Activated T-cell treated with anti-CD3 and anti-CD28 coated beads, Interleukin-2, amount 50 U/mL, for 4 hours (primary cell): ENCODE measurements around the gene PPP2R5B. TPM values are rescaled to one million over a fixed set of nuclear protein-coding genes. Genes with fewer than 3 reads are reported as not detected.

ENCODE experiments used
- ATAC-seq, 2 donors: fragments of 200-7000 bp; cut with Tn5 transposase; one replicate each; pipeline ENCODE4 v1.10.0; 2021
- DNase-seq: peaks from one replicate; pipeline ENCODE4 v3.0.0-alpha.2; 2020
- H3K27me3 Mint-ChIP-seq: one replicate; pipeline ENCODE4 v1.8.0; 2021; ENCODE audit warnings: low read depth, mixed read lengths
- H3K36me3 Mint-ChIP-seq: one replicate; pipeline ENCODE4 v1.8.0; 2022; ENCODE audit warnings: mixed read lengths; ENCODE audit not compliant: insufficient read depth
- H3K4me1 Mint-ChIP-seq: one replicate; pipeline ENCODE4 v1.8.0; 2021; ENCODE audit warnings: low read depth, mixed read lengths
- H3K4me3 Mint-ChIP-seq: one replicate; pipeline ENCODE4 v1.8.0; 2021; ENCODE audit warnings: mild to moderate bottlenecking, moderate library complexity, mixed read lengths
- H3K9me3 Mint-ChIP-seq: one replicate; pipeline ENCODE4 v1.8.0; 2021; ENCODE audit warnings: mixed read lengths
- total RNA-seq, 3 donors: library from RNA; stranded (reverse); gene quantifications; one replicate each; pipeline ENCODE4 v1.2.1, GENCODE V29; 2021

PPP2R5B gene
- total RNA-seq, 3 donors from 2014 or later, result 6.9 to 8.2 (median 7.9) TPM

- Mint-ChIP-seq H3K27me3 (no peaks in the 10 kb centered on the region), H3K4me3 (no peak overlapping the region), H3K9me3 (no peaks in the 10 kb centered on the region), H3K4me1 (peaks cover 6% of the 10 kb centered on the region), H3K36me3 (peaks cover 20% of the 10 kb centered on the region)
- ATAC-seq, result no peak
- no peak for DNase-seq
These were observed 13.9 kb upstream of the PPP2R5B start for GRCh38 chr11:64910451-64911093.

GRCh38 chr11:64911142-64911541, 13.3 kb upstream of the PPP2R5B start:
- peaks cover 17% of the 10 kb centered on the region for H3K36me3 Mint-ChIP-seq
- H3K4me3 Mint-ChIP-seq, result no peak overlapping the region

GRCh38 chr11:64911689-64912088, 12.8 kb upstream of the PPP2R5B start:
- Mint-ChIP-seq H3K4me1 (peaks cover 14% of the 10 kb centered on the region), H3K4me3 (no peak overlapping the region), H3K27me3 (no peaks in the 10 kb centered on the region), H3K9me3 (no peaks in the 10 kb centered on the region), H3K36me3 (peaks cover 17% of the 10 kb centered on the region)
- no peak for DNase-seq
- ATAC-seq, result no peak

More at GRCh38 chr11:64911142-64911541, 13.3 kb upstream of the PPP2R5B start:
- no peak for ATAC-seq
- peaks cover 11% of the 10 kb centered on the region for H3K4me1 Mint-ChIP-seq
- no peaks in the 10 kb centered on the region for H3K27me3 Mint-ChIP-seq
- no peak for DNase-seq
- no peaks in the 10 kb centered on the region for H3K9me3 Mint-ChIP-seq

GRCh38 chr11:64913171-64913727, 11.2 kb upstream of the PPP2R5B start:
- DNase-seq (no peak), ATAC-seq (no peak)
- Mint-ChIP-seq H3K27me3 (no peaks in the 10 kb centered on the region), H3K4me1 (peaks cover 25% of the 10 kb centered on the region), H3K4me3 (no peak overlapping the region), H3K36me3 (peaks cover 13% of the 10 kb centered on the region), H3K9me3 (no peaks in the 10 kb centered on the region)

- peaks cover 25% of the 10 kb centered on the region for H3K4me1 Mint-ChIP-seq
- DNase-seq (no peak), ATAC-seq (no peak)
- H3K9me3 Mint-ChIP-seq, result no peaks in the 10 kb centered on the region
- peaks cover 13% of the 10 kb centered on the region for H3K36me3 Mint-ChIP-seq
- H3K4me3 Mint-ChIP-seq, result no peak overlapping the region
- H3K27me3 Mint-ChIP-seq, result no peaks in the 10 kb centered on the region
These were observed 10.4 kb upstream of the PPP2R5B start for GRCh38 chr11:64914123-64914522.

GRCh38 chr11:64915376-64915887, 9.1 kb upstream of the PPP2R5B start:
- ATAC-seq (no peak), DNase-seq (no peak)
- Mint-ChIP-seq H3K27me3 (no peaks in the 10 kb centered on the region), H3K4me3 (peak overlapping the region; percentile 86), H3K36me3 (peaks cover 11% of the 10 kb centered on the region), H3K9me3 (no peaks in the 10 kb centered on the region), H3K4me1 (peaks cover 25% of the 10 kb centered on the region)

GRCh38 chr11:64916040-64916774, 8.3 kb upstream of the PPP2R5B start:
- no peaks in the 10 kb centered on the region for H3K27me3 Mint-ChIP-seq
- peak; percentile 18 to 20 for ATAC-seq
- H3K36me3 Mint-ChIP-seq, result peaks cover 6% of the 10 kb centered on the region
- H3K4me1 Mint-ChIP-seq, result peaks cover 25% of the 10 kb centered on the region
- DNase-seq, result no peak
- H3K9me3 Mint-ChIP-seq, result no peaks in the 10 kb centered on the region
- peak overlapping the region; percentile 86 for H3K4me3 Mint-ChIP-seq

GRCh38 chr11:64916775-64917662, 7.5 kb upstream of the PPP2R5B start, which contains the start of gene ATG2A:
Gene ATG2A, minus strand, starts transcription at chr11:64917209. Its CDS starts 74 bp downstream, at chr11:64917135.
- peak; percentile 99 for DNase-seq
- Mint-ChIP-seq H3K27me3 (no peaks in the 10 kb centered on the region), H3K4me3 (peak within 1 kb of the TSS; percentile 86), H3K36me3 (no peaks in the 10 kb centered on the region), H3K9me3 (no peaks in the 10 kb centered on the region), H3K4me1 (peaks cover 25% of the 10 kb centered on the region)
- peak; percentile 97 for ATAC-seq

- H3K4me1 Mint-ChIP-seq, result peaks cover 25% of the 10 kb centered on the region
- DNase-seq, result no peak
- H3K36me3 Mint-ChIP-seq, result no peaks in the 10 kb centered on the region
- no peaks in the 10 kb centered on the region for H3K27me3 Mint-ChIP-seq
- no peaks in the 10 kb centered on the region for H3K9me3 Mint-ChIP-seq
- no peak for ATAC-seq
- H3K4me3 Mint-ChIP-seq, result peak overlapping the region; percentile 86
These were observed 6.9 kb upstream of the PPP2R5B start for GRCh38 chr11:64917663-64917995.

- no peaks in the 10 kb centered on the region for H3K9me3 Mint-ChIP-seq
- no peak for ATAC-seq
- H3K4me3 Mint-ChIP-seq, result peak overlapping the region; percentile 86
These were observed 6.5 kb upstream of the PPP2R5B start for GRCh38 chr11:64918017-64918416.

GRCh38 chr11:64919627-64920026, 4.9 kb upstream of the PPP2R5B start:
- no peak for DNase-seq
- no peaks in the 10 kb centered on the region for H3K36me3 Mint-ChIP-seq
- H3K27me3 Mint-ChIP-seq, result no peaks in the 10 kb centered on the region
- H3K4me3 Mint-ChIP-seq, result no peak overlapping the region
- ATAC-seq, result no peak
- peaks cover 32% of the 10 kb centered on the region for H3K4me1 Mint-ChIP-seq
- no peaks in the 10 kb centered on the region for H3K9me3 Mint-ChIP-seq

More at GRCh38 chr11:64918017-64918416, 6.5 kb upstream of the PPP2R5B start:
- no peak for DNase-seq
- no peaks in the 10 kb centered on the region for H3K36me3 Mint-ChIP-seq
- no peaks in the 10 kb centered on the region for H3K27me3 Mint-ChIP-seq
- H3K4me1 Mint-ChIP-seq, result peaks cover 26% of the 10 kb centered on the region

GRCh38 chr11:64920124-64920523, 4.4 kb upstream of the PPP2R5B start:
- Mint-ChIP-seq H3K9me3 (no peaks in the 10 kb centered on the region), H3K4me3 (no peak overlapping the region), H3K4me1 (peaks cover 35% of the 10 kb centered on the region), H3K36me3 (no peaks in the 10 kb centered on the region), H3K27me3 (no peaks in the 10 kb centered on the region)
- DNase-seq (no peak), ATAC-seq (no peak)

GRCh38 chr11:64921384-64921783, 3.1 kb upstream of the PPP2R5B start:
- Mint-ChIP-seq H3K9me3 (no peaks in the 10 kb centered on the region), H3K27me3 (no peaks in the 10 kb centered on the region), H3K36me3 (no peaks in the 10 kb centered on the region), H3K4me3 (no peak overlapping the region), H3K4me1 (peaks cover 28% of the 10 kb centered on the region)
- ATAC-seq (no peak), DNase-seq (no peak)

- no peaks in the 10 kb centered on the region for H3K27me3 Mint-ChIP-seq
- H3K4me3 Mint-ChIP-seq, result peak overlapping the region; percentile 29
- no peaks in the 10 kb centered on the region for H3K9me3 Mint-ChIP-seq
- no peaks in the 10 kb centered on the region for H3K36me3 Mint-ChIP-seq
- no peak for ATAC-seq
- DNase-seq, result no peak
- H3K4me1 Mint-ChIP-seq, result peaks cover 15% of the 10 kb centered on the region
These were observed 1.3 kb upstream of the PPP2R5B start for GRCh38 chr11:64923151-64923661.
